GM21381 (cell line): ENCODE measurements around the gene LRFN2.

Experiments
- ATAC-seq: cut with Tn5 transposase; IDR thresholded peaks from one replicate; pipeline ENCODE4 v1.9.1; 2021; ENCODE audit warnings: mild to moderate bottlenecking, moderate library complexity; ENCODE audit not compliant: unreplicated experiment

The LRFN2 gene

GRCh38 chr6:40520678-40521077 lies 66.5 kb downstream of the LRFN2 start:
- ATAC-seq = no peak

GRCh38 chr6:40520084-40520483 lies 67.1 kb downstream of the LRFN2 start:
- no peak for ATAC-seq

- ATAC-seq = no peak
These were observed 69.5 kb downstream of the LRFN2 start for GRCh38 chr6:40517654-40518053.

GRCh38 chr6:40516429-40516828 lies 70.7 kb downstream of the LRFN2 start:
- no peak for ATAC-seq

GRCh38 chr6:40512340-40512739 lies 74.8 kb downstream of the LRFN2 start:
- ATAC-seq = no peak

GRCh38 chr6:40511884-40512283 lies 75.3 kb downstream of the LRFN2 start:
- no peak for ATAC-seq

GRCh38 chr6:40510442-40510841 lies 76.7 kb downstream of the LRFN2 start:
- no peak for ATAC-seq

- ATAC-seq = no peak
These were observed 77.4 kb downstream of the LRFN2 start for GRCh38 chr6:40509716-40510260.

- ATAC-seq = no peak
These were observed 78.1 kb downstream of the LRFN2 start for GRCh38 chr6:40509086-40509485.

GRCh38 chr6:40506954-40507353 lies 80.2 kb downstream of the LRFN2 start:
- ATAC-seq = no peak

- no peak for ATAC-seq
These were observed 81.9 kb downstream of the LRFN2 start for GRCh38 chr6:40505191-40505810.

GRCh38 chr6:40504274-40504673 lies 82.9 kb downstream of the LRFN2 start:
- no peak for ATAC-seq

GRCh38 chr6:40500227-40500626 lies 86.9 kb downstream of the LRFN2 start:
- no peak for ATAC-seq

- ATAC-seq = no peak
These were observed 87.9 kb downstream of the LRFN2 start for GRCh38 chr6:40499215-40499614.

- ATAC-seq = no peak
These were observed 89.0 kb downstream of the LRFN2 start for GRCh38 chr6:40498148-40498547.

GRCh38 chr6:40492187-40492586 lies 95.0 kb downstream of the LRFN2 start:
- ATAC-seq = no peak

- ATAC-seq = no peak
These were observed 96.7 kb downstream of the LRFN2 start for GRCh38 chr6:40490508-40490907.

GRCh38 chr6:40489798-40490197 lies 97.4 kb downstream of the LRFN2 start:
- no peak for ATAC-seq

- ATAC-seq = no peak
These were observed 100.6 kb downstream of the LRFN2 start for GRCh38 chr6:40486576-40486975.

- ATAC-seq = no peak
These were observed 101.4 kb downstream of the LRFN2 start for GRCh38 chr6:40485795-40486194.

GRCh38 chr6:40485300-40485699 lies 101.9 kb downstream of the LRFN2 start:
- ATAC-seq = no peak

- ATAC-seq = no peak
These were observed 103.1 kb downstream of the LRFN2 start for GRCh38 chr6:40484066-40484465.

GRCh38 chr6:40482532-40482931 lies 104.6 kb downstream of the LRFN2 start:
- no peak for ATAC-seq
